HepG2 (cell line): ENCODE results near the gene DNAI2. TPM values are rescaled to one million over a fixed set of nuclear protein-coding genes. Genes with fewer than 3 reads are reported as not detected.

Experiments used
- ATAC-seq: fragments of 200-7000 bp; cut with Tn5 transposase; 3 replicates; pipeline ENCODE4 v1.9.1; 2020; ENCODE audit warnings: mild to moderate bottlenecking, moderate library complexity
- BruUV-seq: library from RNA; stranded (reverse); fragments of 400-500 nt; replicated peaks from 2 replicates; lab custom pipeline; 2021; lab: Mats Ljungman, UMichigan
- CTCF ChIA-PET: fragments of 300-600 bp; formaldehyde crosslinking; extraction: SDS; loops from one replicate; lab custom pipeline; 2021; ENCODE audit warnings: low total read pairs, inconsistent platforms, low intra/inter-chr PET ratio; lab: Yijun Ruan, JAX
- POLR2A ChIA-PET: fragments of 350-600 bp; sonication (Branson Sonifier 250); formaldehyde crosslinking; loops from one replicate; lab custom pipeline; 2020; ENCODE audit warnings: antibody characterized with exemption, inconsistent platforms; lab: Yijun Ruan, JAX
- DNase-seq: peaks from one replicate; pipeline ENCODE4 v3.0.0-alpha.2; 2015; ENCODE audit warnings: low spot score
- FAIRE-seq: peaks from 3 replicates; lab custom pipeline; 2011; peaks lifted over from hg19 to GRCh38; lab: Jason Lieb, UNC
- H2AFZ ChIP-seq: one replicate; pipeline ENCODE4 v1.6.1; 2011; ENCODE audit warnings: low read length, inconsistent platforms
- H3K27ac ChIP-seq: fragments of 300-600 bp; 3 replicates; pipeline ENCODE4 v1.8.0; 2011; ENCODE audit warnings: mixed run types, mild to moderate bottlenecking, mixed read lengths, low read length, inconsistent platforms; ENCODE audit not compliant: insufficient read depth; ENCODE audit errors: extremely low read length
- H3K27me3 ChIP-seq, 2 experiments: fragments of 200-600 bp in 1 of 2; 2 replicates in 1 of 2; 3 replicates in 1 of 2; pipeline versions ENCODE4 v1.6.0 to v1.8.0; 2011; ENCODE audit warnings: low read length in 2 of 2, mild to moderate bottlenecking in 2 of 2, moderate library complexity in 2 of 2, inconsistent platforms in 1 of 2; ENCODE audit not compliant: insufficient read depth in 2 of 2, control insufficient read depth in 1 of 2
- H3K36me3 ChIP-seq, 2 experiments: fragments of 200-600 bp in 1 of 2; replicated peaks in 1 of 2; 2 replicates in 1 of 2; 3 replicates in 1 of 2; pipeline versions ENCODE4 v1.5.1 to v1.8.0; 2011; ENCODE audit warnings: low read length in 2 of 2, inconsistent platforms in 1 of 2; ENCODE audit not compliant: insufficient read depth in 2 of 2, control insufficient read depth in 1 of 2
- H3K4me1 ChIP-seq: 2 replicates; pipeline ENCODE4 v1.5.1; 2012; ENCODE audit warnings: low read length, inconsistent platforms; ENCODE audit not compliant: insufficient read depth
- H3K4me2 ChIP-seq: 2 replicates; pipeline ENCODE4 v1.6.0; 2011; ENCODE audit warnings: low read depth, low read length, inconsistent platforms
- H3K4me3 ChIP-seq, 3 experiments: fragments of 200-600 bp in 1 of 3; sonication (generic), shearing (Covaris generic) in 1 of 3; replicated peaks in 1 of 3; 2 replicates each; pipeline ENCODE4 v1.5.1; 2011 to 2016; ENCODE audit warnings: low read length in 3 of 3, inconsistent platforms in 2 of 3, low read depth in 2 of 3, mild to moderate bottlenecking in 2 of 3, control low read depth in 1 of 3, mixed read lengths in 1 of 3; ENCODE audit not compliant: insufficient read depth in 1 of 3
- H3K79me2 ChIP-seq: one replicate; pipeline ENCODE4 v1.6.1; 2011; ENCODE audit warnings: low read length, inconsistent platforms; ENCODE audit not compliant: insufficient read depth
- H3K9ac ChIP-seq: 2 replicates; pipeline ENCODE4 v1.6.0; 2011; ENCODE audit warnings: mild to moderate bottlenecking, low read depth, low read length, inconsistent platforms; ENCODE audit not compliant: insufficient read depth
- H3K9me3 ChIP-seq: 2 replicates; pipeline ENCODE4 v1.5.1; 2012; ENCODE audit warnings: mild to moderate bottlenecking, low read length
- H4K20me1 ChIP-seq: 2 replicates; pipeline ENCODE4 v1.6.0; 2011; ENCODE audit warnings: inconsistent platforms, mild to moderate bottlenecking, low read length, moderate library complexity; ENCODE audit not compliant: insufficient read depth
- CEBPB ChIP-seq: IDR thresholded peaks from 2 replicates; pipeline ENCODE4 v1.6.1; 2011; ENCODE audit warnings: low read depth, low read length, improper control_type of control experiment, borderline replicate concordance
- GATA4 ChIP-seq: sonication (generic); IDR thresholded peaks from 2 replicates; pipeline ENCODE4 v1.6.1; 2016; ENCODE audit warnings: antibody characterized with exemption, low read depth, borderline replicate concordance
- GTF2F1 ChIP-seq: fragments of 150-350 bp; IDR thresholded peaks from 2 replicates; pipeline ENCODE4 v1.6.1; 2014; ENCODE audit warnings: low read length
- HNF1B ChIP-seq: sonication (generic); formaldehyde crosslinking; IDR thresholded peaks from 2 replicates; pipeline ENCODE4 v1.5.1; 2020; ENCODE audit warnings: mild to moderate bottlenecking, moderate library complexity, missing genetic modification reagents
- MAF1 ChIP-seq: sonication (generic); formaldehyde crosslinking; IDR thresholded peaks from 2 replicates; pipeline ENCODE4 v1.5.0; 2020; ENCODE audit warnings: missing genetic modification reagents, borderline replicate concordance
- MEIS2 ChIP-seq: sonication (generic); formaldehyde crosslinking; IDR thresholded peaks from 2 replicates; pipeline ENCODE4 v1.9.0; 2021; ENCODE audit warnings: mild to moderate bottlenecking, missing genetic modification reagents
- MTF2 ChIP-seq: sonication (generic); formaldehyde crosslinking; IDR thresholded peaks from 2 replicates; pipeline ENCODE4 v1.5.0; 2020; ENCODE audit warnings: missing genetic modification reagents, borderline replicate concordance
- SALL1 ChIP-seq: sonication (generic); formaldehyde crosslinking; IDR thresholded peaks from 2 replicates; pipeline ENCODE4 v1.8.0; 2022; ENCODE audit warnings: mild to moderate bottlenecking, missing genetic modification reagents
- ZBTB38 ChIP-seq: sonication (generic); formaldehyde crosslinking; IDR thresholded peaks from 2 replicates; pipeline ENCODE4 v1.5.1; 2020; ENCODE audit warnings: mild to moderate bottlenecking, missing genetic modification reagents
- ZKSCAN8 ChIP-seq: IDR thresholded peaks from 2 replicates; pipeline ENCODE4 v1.6.1; 2016; ENCODE audit warnings: borderline replicate concordance, missing genetic modification reagents, missing compliant biosample characterization
- ZNF207 ChIP-seq: fragments of 450-650 bp; IDR thresholded peaks from 2 replicates; pipeline ENCODE4 v1.6.1; 2016; ENCODE audit warnings: antibody characterized with exemption, borderline replicate concordance
- ZNF468 ChIP-seq: sonication (generic); formaldehyde crosslinking; IDR thresholded peaks from 2 replicates; pipeline ENCODE4 v1.8.0; 2022; ENCODE audit warnings: mild to moderate bottlenecking, moderate library complexity, missing genetic modification reagents
- WGBS: methylation state at CpG from one replicate; pipeline ENCODE4 v1.1.6; 2017; ENCODE audit warnings: low lambda C conversion rate; 5-methylcytosine and 5-hydroxymethylcytosine counted together
- in situ Hi-C: cut with HindIII; loops from 2 replicates; pipeline ENCODE4 v1.10.0; 2017; ENCODE audit warnings: low pct_unique_long_range_greater_than_20kb; ENCODE audit not compliant: extremely low pct_ligation_motif_present
- intact Hi-C: fragments of 100-400 bp; cut with micrococcal nuclease; formaldehyde crosslinking; loops from one replicate; pipeline ENCODE4 v1.10.0; 2022; ENCODE audit not compliant: unreplicated experiment
- polyA plus RNA-seq, 8 experiments: library from polyadenylated mRNA; depleted of rRNA in 3 of 8; stranded (reverse) in 7 of 8; unstranded in 1 of 8; fragments of >200 nt; fragmentation: Illumina TruSeq in 4 of 8; extraction: Trizol in 4 of 8; gene quantifications; 2 replicates each; pipeline versions ENCODE4 v1.2.1 to v1.2.3, GENCODE V29; 2011 to 2016; ENCODE audit warnings: low read depth in 4 of 8, missing spikeins in 1 of 8, mixed read lengths in 1 of 8; ENCODE audit not compliant: insufficient read depth in 1 of 8
- total RNA-seq, 5 experiments: library from RNA; depleted of rRNA; stranded (reverse); fragments of >200 nt; fragmentation: Illumina TruSeq; extraction: Trizol; gene quantifications; 2 replicates each; pipeline ENCODE4 v1.2.3, GENCODE V29; 2016; ENCODE audit warnings: low read depth in 1 of 5
- TF ChIP-seq, protein P1 (sequence below): sonication (generic); formaldehyde crosslinking; IDR thresholded peaks from 2 replicates; pipeline ENCODE4; 2020; ENCODE audit warnings: missing genetic modification reagents, mild to moderate bottlenecking, borderline replicate concordance

The DNAI2 gene
- total and polyA plus RNA-seq, 2 of the 13 experiments (the other 11 are each of a cell fraction or from before 2014, with no cell fraction given): not detected

GRCh38 chr17:74239172-74239571 lies 34.9 kb upstream of the DNAI2 start:
- no TSS peak for BruUV-seq
- Histone ChIP-seq H3K4me3 (no peak overlapping the region), H3K36me3 (no peaks in the 10 kb centered on the region), H3K9me3 (no peaks in the 10 kb centered on the region), H3K4me1 (no peaks in the 10 kb centered on the region), H2AFZ (no peak overlapping the region), H3K79me2 (no peaks in the 10 kb centered on the region), H3K27me3 (peaks cover under 1 to 1% of the 10 kb centered on the region in 2 experiments; a peak in 2 of 5 replicates), H3K9ac (no peak overlapping the region), H4K20me1 (no peaks in the 10 kb centered on the region; the same call in 1 of the 2 replicates), H3K4me2 (no peak overlapping the region), H3K27ac (no peak overlapping the region)
- in situ Hi-C loops: no loop called here
- ATAC-seq (no peak), FAIRE-seq (no peak), DNase-seq (no peak)
- TF ChIP-seq GATA4 (no peak), CEBPB (peak; percentile 56; the same call in 1 of the 2 replicates)
- POLR2A ChIA-PET: no interaction called here
- WGBS: 9% methylated on average over 7 of the region's 10 CpGs
- CTCF ChIA-PET: no interaction called here
- intact Hi-C loops: no loop called here

DNA sequence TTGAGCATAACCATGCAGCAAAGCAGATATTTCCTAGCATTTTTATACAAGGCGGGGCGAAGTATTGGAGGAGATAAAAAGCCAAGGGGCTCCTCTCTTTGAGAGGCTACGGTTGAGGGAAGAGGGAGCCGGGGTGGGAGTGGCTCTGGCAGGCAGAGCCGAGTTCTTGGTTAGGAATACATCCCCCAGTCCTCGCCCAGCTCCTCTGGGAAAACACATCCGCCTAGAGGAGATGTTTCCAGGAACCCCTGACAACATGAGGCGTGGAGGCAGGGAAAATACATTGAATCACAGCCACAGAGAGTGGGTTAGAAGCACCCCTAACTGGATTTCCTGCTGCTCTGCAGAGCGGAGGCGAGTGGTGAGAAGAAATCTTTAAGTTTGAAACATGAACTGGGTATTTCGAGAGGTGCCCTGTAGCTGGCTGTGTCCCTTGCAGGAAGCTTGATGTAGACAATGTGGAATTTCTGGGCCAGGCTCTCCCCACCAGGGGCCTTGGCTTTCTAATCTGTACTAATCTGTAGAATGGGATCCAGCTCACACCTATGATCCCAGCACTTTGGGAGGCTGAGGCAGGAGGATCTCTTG lies 33.3 kb upstream of the DNAI2 start:
- Histone ChIP-seq H3K27ac (no peak overlapping the region), H2AFZ (no peak overlapping the region), H4K20me1 (no peaks in the 10 kb centered on the region; the same call in 1 of the 2 replicates), H3K79me2 (no peaks in the 10 kb centered on the region), H3K4me3 (no peak overlapping the region), H3K27me3 (peaks cover 0 to 1% of the 10 kb centered on the region in 2 experiments; a peak in 1 of 5 replicates), H3K9ac (no peak overlapping the region), H3K4me1 (peaks cover 10% of the 10 kb centered on the region), H3K4me2 (no peak overlapping the region), H3K36me3 (no peaks in the 10 kb centered on the region), H3K9me3 (no peaks in the 10 kb centered on the region)
- WGBS: 39% methylated on average over 11 of the region's 11 CpGs
- TF ChIP-seq GTF2F1 (no peak), ZBTB38 (CRISPR knock-in tag) (no peak), ZNF468 (CRISPR knock-in tag) (no peak), MTF2 (CRISPR knock-in tag) (no peak), HNF1B (CRISPR knock-in tag) (no peak), ZKSCAN8 (no peak), ZNF207 (no peak), MEIS2 (no peak), SALL1 (CRISPR knock-in tag) (no peak), MAF1 (CRISPR knock-in tag) (no peak)
- TF ChIP-seq, protein P1, sequence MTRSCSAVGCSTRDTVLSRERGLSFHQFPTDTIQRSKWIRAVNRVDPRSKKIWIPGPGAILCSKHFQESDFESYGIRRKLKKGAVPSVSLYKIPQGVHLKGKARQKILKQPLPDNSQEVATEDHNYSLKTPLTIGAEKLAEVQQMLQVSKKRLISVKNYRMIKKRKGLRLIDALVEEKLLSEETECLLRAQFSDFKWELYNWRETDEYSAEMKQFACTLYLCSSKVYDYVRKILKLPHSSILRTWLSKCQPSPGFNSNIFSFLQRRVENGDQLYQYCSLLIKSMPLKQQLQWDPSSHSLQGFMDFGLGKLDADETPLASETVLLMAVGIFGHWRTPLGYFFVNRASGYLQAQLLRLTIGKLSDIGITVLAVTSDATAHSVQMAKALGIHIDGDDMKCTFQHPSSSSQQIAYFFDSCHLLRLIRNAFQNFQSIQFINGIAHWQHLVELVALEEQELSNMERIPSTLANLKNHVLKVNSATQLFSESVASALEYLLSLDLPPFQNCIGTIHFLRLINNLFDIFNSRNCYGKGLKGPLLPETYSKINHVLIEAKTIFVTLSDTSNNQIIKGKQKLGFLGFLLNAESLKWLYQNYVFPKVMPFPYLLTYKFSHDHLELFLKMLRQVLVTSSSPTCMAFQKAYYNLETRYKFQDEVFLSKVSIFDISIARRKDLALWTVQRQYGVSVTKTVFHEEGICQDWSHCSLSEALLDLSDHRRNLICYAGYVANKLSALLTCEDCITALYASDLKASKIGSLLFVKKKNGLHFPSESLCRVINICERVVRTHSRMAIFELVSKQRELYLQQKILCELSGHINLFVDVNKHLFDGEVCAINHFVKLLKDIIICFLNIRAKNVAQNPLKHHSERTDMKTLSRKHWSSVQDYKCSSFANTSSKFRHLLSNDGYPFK (CRISPR knock-in tag): no peak
- intact Hi-C loops: no loop called here
- BruUV-seq: no TSS peak
- in situ Hi-C loops: no loop called here
- ChIA-PET POLR2A (no interaction called here), CTCF (no interaction called here)
- ATAC-seq (no peak), FAIRE-seq (no peak), DNase-seq (no peak)
